B cell (primary cell): ENCODE measurements around the gene TAF8.

Experiments
- CTCF ChIP-seq: fragments of 200-600 bp; IDR thresholded peaks from one replicate; pipeline ENCODE4 v1.8.0; 2022; ENCODE audit warnings: antibody characterized with exemption, mild to moderate bottlenecking
- EZH2 ChIP-seq: IDR thresholded peaks from 2 replicates; pipeline ENCODE4 v1.6.1; 2012; ENCODE audit warnings: borderline replicate concordance, low read depth, mild to moderate bottlenecking, moderate library complexity, low read length; ENCODE audit not compliant: insufficient read depth, poor library complexity, severe bottlenecking

GRCh38 chr6:42108071-42108470 is 57.7 kb downstream of the TAF8 start:
- no peak for TF ChIP-seq CTCF
- TF ChIP-seq EZH2 = no peak
